NCI-H2227 treated with DMSO at 0.1 percent for 48 hours (cell line): ENCODE measurements around the gene FKRP.

Experiments used
- DNase-seq: peaks from one replicate; lab custom pipeline; 2025; lab: John Stamatoyannopoulos, UW

Gene FKRP

GRCh38 chr19:46732172-46732938 is 13.5 kb upstream of the FKRP start:
- DNase-seq, result no peak

GRCh38 chr19:46732966-46733689 is 12.7 kb upstream of the FKRP start:
- no peak for DNase-seq

DNA sequence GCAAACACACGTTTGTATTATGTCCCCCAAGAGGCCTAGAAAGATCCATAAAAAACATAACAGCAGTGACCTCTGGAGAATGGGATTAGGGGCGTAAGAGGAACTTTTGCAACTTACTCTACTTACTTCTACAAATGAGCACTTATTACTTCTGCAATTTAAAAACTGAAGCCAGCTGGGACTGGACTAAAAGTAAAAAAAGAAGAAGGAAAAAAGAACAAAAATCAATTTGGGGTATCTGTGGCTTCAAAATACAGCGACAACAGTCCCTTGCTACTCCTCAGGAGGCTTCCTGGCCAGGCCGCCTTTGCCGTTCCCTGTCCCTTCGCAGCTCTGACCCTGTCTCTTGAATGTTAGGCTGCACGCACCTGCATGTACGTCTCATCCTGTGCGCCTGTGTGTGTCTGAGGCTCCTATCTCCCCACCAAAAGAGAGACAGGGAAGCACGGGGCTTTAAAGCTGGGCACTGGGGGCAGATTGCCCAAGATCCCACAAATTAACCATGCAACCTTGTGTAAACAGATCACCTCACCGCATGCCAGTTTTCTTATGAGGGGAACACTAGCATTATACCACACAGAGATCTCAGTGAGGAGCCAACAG is 12.1 kb upstream of the FKRP start:
- no peak for DNase-seq

GRCh38 chr19:46736531-46737297 is 9.1 kb upstream of the FKRP start:
- DNase-seq, result no peak

DNA sequence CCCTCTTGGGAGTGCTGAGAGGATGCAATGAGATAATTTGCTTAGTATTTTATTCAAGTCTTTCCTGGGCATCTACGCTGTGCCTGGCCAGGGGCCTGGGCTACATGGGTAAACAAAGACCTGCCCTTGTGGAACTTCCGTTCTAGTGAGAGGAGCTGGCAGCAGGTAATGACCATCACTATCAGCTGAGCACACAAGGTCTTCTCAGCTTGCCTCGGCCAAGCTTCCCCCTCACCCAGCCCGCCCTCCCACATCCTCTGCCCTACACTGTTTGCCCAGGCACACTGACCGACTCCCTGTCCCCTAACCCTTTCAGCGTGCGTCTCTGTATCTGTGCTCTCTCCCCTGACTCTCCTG is 8.6 kb upstream of the FKRP start:
- DNase-seq, result no peak

- DNase-seq, result no peak
Measured at GRCh38 chr19:46737761-46738171, 8.1 kb upstream of the FKRP start.

- DNase-seq, result no peak
Measured at GRCh38 chr19:46739290-46739771, 6.5 kb upstream of the FKRP start.

GRCh38 chr19:46741447-46741846 is 4.4 kb upstream of the FKRP start:
- DNase-seq, result no peak

DNA sequence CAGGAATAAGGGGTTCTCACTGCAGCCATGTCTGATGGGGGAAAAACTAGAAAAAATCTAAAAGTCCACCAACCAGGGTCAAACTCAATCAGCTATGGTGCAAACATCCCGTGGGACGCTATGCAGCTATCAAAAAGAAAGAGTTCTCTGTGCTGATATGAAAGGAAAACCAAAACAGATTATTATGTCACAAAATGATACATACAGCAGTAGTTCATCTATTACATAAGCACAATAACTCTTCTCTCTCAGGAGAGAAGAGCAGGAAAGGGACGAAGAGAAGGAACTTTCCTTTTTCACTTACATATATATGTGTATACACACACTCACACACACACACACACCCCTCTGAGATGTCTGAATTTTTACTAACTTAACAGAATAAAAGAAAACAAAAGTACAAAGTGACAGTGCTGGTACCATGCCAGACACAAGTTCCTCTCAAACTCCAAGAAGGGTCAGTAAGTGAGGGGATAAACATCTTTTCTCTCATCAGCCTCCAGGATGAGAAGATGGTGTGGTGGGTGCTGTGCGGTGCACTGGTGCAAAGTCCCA is 2.9 kb upstream of the FKRP start:
- no peak for DNase-seq

GRCh38 chr19:46744005-46744691 is 1.7 kb upstream of the FKRP start:
- no peak for DNase-seq

GRCh38 chr19:46745030-46745429 is 827 bp upstream of the FKRP start:
- DNase-seq, result no peak

DNA sequence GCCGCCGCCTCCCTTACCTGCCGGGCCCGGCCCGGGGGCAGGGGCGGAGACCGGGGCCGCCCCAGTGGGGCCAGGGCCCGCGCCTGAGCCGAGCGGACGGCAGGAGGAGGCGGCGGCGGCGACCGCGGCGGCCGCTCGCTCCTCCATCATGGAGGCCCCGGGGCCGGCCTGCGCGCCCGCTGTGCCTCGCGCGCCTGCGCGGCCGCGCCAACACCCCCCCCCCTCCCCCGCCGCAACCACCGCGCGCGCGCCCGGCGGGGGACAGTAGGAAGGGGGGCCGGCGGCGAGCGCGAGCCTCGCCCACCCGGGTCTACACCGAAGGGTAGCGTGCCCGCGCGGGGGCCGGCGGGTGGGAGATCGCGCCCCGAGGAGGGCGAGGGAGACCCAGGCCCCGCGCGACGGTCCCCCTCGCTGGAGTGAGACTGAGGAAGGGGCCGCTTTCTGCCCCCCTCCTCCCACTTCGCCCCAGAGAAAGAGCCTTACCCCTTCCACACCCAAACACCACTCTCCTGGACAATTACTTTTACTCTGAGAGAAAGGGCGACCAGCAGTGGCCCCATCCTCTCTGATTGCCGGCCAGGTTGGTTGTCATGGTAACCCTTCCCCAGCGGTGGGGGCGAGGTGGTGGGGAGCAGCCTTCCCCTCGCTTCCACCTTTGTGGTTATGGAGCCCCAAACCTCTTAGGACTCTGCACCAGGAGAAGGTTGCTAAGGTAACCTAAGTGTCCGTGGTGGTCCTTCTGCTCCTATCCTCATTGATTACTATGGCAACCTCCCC is 612 bp downstream of the FKRP start, which contains the start of gene STRN4:
Gene STRN4 (minus strand): TSS at position 170 of the 777 bp plus-strand sequence. CDS start 20 bp downstream, at position 150.
- peak; percentile 61 for DNase-seq

- DNase-seq, result no peak
Measured at GRCh38 chr19:46748325-46749109, 2.7 kb downstream of the FKRP start.

GRCh38 chr19:46753420-46754155 is 7.7 kb downstream of the FKRP start:
- DNase-seq, result no peak

DNA sequence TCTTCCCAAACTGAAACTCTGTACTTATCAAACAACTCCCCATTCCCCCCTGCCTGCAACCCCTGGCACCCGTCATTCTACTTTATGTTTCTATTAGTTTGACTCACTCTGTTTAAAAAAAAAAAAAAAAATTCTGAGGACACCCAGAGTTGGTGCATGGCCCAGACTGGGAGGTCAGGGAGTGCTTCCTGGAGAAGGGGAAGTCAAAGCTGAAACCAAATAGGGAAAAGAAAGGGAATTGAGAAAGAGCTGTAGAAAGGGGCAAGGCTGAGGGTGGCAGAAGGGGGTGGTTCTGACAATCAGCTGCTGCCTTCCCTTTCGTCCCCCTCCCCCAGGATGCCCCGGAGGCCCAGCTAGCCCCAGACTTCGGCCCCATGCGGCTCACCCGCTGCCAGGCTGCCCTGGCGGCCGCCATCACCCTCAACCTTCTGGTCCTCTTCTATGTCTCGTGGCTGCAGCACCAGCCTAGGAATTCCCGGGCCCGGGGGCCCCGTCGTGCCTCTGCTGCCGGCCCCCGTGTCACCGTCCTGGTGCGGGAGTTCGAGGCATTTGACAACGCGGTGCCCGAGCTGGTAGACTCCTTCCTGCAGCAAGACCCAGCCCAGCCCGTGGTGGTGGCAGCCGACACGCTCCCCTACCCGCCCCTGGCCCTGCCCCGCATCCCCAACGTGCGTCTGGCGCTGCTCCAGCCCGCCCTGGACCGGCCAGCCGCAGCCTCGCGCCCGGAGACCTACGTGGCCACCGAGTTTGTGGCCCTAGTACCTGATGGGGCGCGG is 9.4 kb downstream of the FKRP start:
- DNase-seq, result no peak

DNA sequence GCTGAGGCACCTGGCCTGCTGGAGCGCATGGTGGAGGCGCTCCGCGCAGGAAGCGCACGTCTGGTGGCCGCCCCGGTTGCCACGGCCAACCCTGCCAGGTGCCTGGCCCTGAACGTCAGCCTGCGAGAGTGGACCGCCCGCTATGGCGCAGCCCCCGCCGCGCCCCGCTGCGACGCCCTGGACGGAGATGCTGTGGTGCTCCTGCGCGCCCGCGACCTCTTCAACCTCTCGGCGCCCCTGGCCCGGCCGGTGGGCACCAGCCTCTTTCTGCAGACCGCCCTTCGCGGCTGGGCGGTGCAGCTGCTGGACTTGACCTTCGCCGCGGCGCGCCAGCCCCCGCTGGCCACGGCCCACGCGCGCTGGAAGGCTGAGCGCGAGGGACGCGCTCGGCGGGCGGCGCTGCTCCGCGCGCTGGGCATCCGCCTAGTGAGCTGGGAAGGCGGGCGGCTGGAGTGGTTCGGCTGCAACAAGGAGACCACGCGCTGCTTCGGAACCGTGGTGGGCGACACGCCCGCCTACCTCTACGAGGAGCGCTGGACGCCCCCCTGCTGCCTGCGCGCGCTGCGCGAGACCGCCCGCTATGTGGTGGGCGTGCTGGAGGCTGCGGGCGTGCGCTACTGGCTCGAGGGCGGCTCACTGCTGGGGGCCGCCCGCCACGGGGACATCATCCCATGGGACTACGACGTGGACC is 10.1 kb downstream of the FKRP start:
- no peak for DNase-seq

GRCh38 chr19:46756544-46756888 is 10.7 kb downstream of the FKRP start:
- DNase-seq, result no peak

- no peak for DNase-seq
Measured at GRCh38 chr19:46759206-46759605, 13.3 kb downstream of the FKRP start.
